OCI-LY1 (cell line): Measurements from ENCODE around the gene MYO5B.

ENCODE experiments used
- H2AFZ ChIP-seq: fragments of 200-600 bp; sonication (generic), shearing (Covaris generic); 2 replicates; pipeline ENCODE4 v1.6.0; 2014; ENCODE audit warnings: antibody characterized with exemption, mild to moderate bottlenecking, low read length
- H3F3A ChIP-seq: fragments of 200-600 bp; sonication (generic), shearing (Covaris generic); 2 replicates; pipeline ENCODE4 v1.6.0; 2014; ENCODE audit warnings: mild to moderate bottlenecking, antibody characterized with exemption, low read length, moderate library complexity; ENCODE audit not compliant: insufficient read depth
- H3K27ac ChIP-seq: fragments of 200-600 bp; sonication (generic); 2 replicates; pipeline ENCODE4 v1.5.1; 2014; ENCODE audit warnings: low read length, mixed run types, mild to moderate bottlenecking, low read depth; ENCODE audit not compliant: poor library complexity, severe bottlenecking
- H3K27me3 ChIP-seq: fragments of 200-600 bp; sonication (generic); 2 replicates; pipeline ENCODE4 v1.6.0; 2014; ENCODE audit warnings: antibody characterized with exemption, mild to moderate bottlenecking, low read length, moderate library complexity; ENCODE audit not compliant: insufficient read depth
- H3K36me3 ChIP-seq: fragments of 200-600 bp; sonication (generic); 2 replicates; pipeline ENCODE4 v1.6.1; 2014; ENCODE audit warnings: mild to moderate bottlenecking, antibody characterized with exemption, low read length, moderate library complexity, mixed read lengths; ENCODE audit not compliant: insufficient read depth
- H3K4me1 ChIP-seq: fragments of 200-600 bp; sonication (generic); 2 replicates; pipeline ENCODE4 v1.5.1; 2014; ENCODE audit warnings: mild to moderate bottlenecking, low read length, moderate library complexity; ENCODE audit not compliant: insufficient read depth, severe bottlenecking
- H3K4me2 ChIP-seq: fragments of 200-600 bp; sonication (generic), shearing (Covaris generic); 2 replicates; pipeline ENCODE4 v1.6.1; 2014; ENCODE audit warnings: low read length
- H3K4me3 ChIP-seq: fragments of 200-600 bp; sonication (generic); 2 replicates; pipeline ENCODE4 v1.5.1; 2014; ENCODE audit warnings: low read length, low read depth, mild to moderate bottlenecking, mixed read lengths; ENCODE audit not compliant: poor library complexity, severe bottlenecking
- H3K79me2 ChIP-seq: fragments of 200-600 bp; shearing (Covaris generic); 2 replicates; pipeline ENCODE4 v1.6.1; 2016; ENCODE audit warnings: mixed run types, low read length, mixed read lengths; ENCODE audit not compliant: insufficient read depth
- H3K9ac ChIP-seq: fragments of 200-600 bp; sonication (generic), shearing (Covaris generic); 2 replicates; pipeline ENCODE4 v1.6.1; 2014; ENCODE audit warnings: mild to moderate bottlenecking, low read length, mixed read lengths
- H3K9me2 ChIP-seq: fragments of 200-600 bp; sonication (generic), shearing (Covaris generic); 2 replicates; pipeline ENCODE4 v1.6.1; 2014; ENCODE audit warnings: low read depth, mild to moderate bottlenecking, low read length, mixed read lengths
- H3K9me3 ChIP-seq: fragments of 200-600 bp; shearing (Covaris generic); 2 replicates; pipeline ENCODE4 v1.6.1; 2014; ENCODE audit warnings: low read length, mixed read lengths
- H4K20me1 ChIP-seq: fragments of 200-600 bp; sonication (generic), shearing (Covaris generic); 2 replicates; pipeline ENCODE4 v1.6.0; 2016; ENCODE audit warnings: mild to moderate bottlenecking, low read length; ENCODE audit not compliant: insufficient read depth
- EZH2 ChIP-seq: fragments of 200-600 bp; sonication (generic), shearing (Covaris generic); IDR thresholded peaks from 2 replicates; pipeline ENCODE4 v1.8.0; 2017; ENCODE audit warnings: borderline replicate concordance, mixed run types, mild to moderate bottlenecking, antibody characterized with exemption, low read length, moderate library complexity, mixed read lengths
- TF ChIP-seq, protein P1 (sequence below): fragments of 200-600 bp; sonication (generic), shearing (Covaris generic); IDR thresholded peaks from 2 replicates; pipeline ENCODE4 v1.5.1; 2017; ENCODE audit warnings: mild to moderate bottlenecking, antibody characterized with exemption, low read length, moderate library complexity, mixed read lengths

MYO5B gene

DNA sequence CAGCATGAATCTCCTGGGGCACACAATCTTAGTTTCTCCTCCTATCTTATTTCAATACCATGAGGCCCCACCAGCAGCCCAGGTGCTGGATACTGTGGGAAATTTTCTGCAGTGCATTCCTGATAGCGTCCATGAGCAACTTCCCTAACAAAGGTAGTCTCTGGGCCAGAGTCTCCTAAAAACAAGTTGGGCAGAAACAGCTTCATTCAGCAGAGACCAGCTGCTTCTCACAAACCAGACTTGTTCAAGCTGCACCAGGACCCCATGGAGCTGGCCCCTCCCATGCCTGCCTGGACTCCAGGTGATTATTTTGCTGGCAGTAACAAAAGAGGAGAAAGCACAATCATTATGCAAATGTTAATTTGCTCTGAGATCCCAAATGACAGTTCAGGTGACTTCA lies 31.4 kb downstream of the MYO5B start:
- Histone ChIP-seq H3K27me3 (no peaks in the 10 kb centered on the region), H3K4me3 (no peak overlapping the region), H3K9me3 (no peaks in the 10 kb centered on the region), H3K36me3 (no peaks in the 10 kb centered on the region), H3K9me2 (no peaks in the 10 kb centered on the region), H3F3A (no peaks in the 10 kb centered on the region), H3K4me2 (no peak overlapping the region), H4K20me1 (no peaks in the 10 kb centered on the region), H3K79me2 (no peaks in the 10 kb centered on the region), H3K9ac (no peak overlapping the region), H2AFZ (no peak overlapping the region), H3K27ac (no peak overlapping the region), H3K4me1 (no peaks in the 10 kb centered on the region)
- TF ChIP-seq, protein P1, sequence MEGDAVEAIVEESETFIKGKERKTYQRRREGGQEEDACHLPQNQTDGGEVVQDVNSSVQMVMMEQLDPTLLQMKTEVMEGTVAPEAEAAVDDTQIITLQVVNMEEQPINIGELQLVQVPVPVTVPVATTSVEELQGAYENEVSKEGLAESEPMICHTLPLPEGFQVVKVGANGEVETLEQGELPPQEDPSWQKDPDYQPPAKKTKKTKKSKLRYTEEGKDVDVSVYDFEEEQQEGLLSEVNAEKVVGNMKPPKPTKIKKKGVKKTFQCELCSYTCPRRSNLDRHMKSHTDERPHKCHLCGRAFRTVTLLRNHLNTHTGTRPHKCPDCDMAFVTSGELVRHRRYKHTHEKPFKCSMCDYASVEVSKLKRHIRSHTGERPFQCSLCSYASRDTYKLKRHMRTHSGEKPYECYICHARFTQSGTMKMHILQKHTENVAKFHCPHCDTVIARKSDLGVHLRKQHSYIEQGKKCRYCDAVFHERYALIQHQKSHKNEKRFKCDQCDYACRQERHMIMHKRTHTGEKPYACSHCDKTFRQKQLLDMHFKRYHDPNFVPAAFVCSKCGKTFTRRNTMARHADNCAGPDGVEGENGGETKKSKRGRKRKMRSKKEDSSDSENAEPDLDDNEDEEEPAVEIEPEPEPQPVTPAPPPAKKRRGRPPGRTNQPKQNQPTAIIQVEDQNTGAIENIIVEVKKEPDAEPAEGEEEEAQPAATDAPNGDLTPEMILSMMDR: no peak
- no peak for TF ChIP-seq EZH2

DNA sequence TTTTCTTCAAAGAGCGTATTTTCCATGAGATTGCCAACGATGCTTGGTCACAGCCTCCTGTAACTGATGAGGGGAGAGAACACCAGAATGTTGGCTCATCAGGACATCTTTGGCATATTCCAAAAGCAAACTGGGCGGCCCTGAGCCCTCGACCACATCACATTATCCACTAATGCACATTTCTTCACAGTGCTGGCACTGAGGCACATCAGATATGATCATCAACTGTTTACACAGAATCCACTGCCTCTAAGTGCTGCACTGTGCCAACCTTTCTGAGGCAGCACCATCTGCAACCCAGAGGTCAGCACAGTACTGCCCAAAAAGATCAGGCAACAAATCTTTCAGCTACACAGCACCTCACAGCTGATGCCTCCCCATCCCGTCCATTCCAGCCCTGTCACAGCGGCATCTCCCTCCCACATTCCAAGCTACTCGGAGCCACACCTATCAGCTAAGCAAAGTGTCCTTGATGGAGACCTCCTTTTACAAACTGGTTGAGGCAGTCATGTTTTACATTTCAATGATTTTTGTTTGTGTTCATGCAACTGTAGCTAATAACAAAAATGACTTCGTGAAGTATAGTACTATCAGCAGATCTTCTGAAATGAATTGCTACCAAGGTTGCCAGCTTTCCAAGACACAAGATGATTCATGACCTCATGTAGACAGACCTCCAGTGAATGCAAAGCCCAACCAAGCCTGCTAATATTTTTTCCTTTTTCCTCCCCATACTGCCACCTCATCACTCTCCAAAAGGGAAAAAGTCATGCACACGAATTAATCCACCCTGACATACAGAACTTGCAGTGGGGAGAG lies 32.3 kb downstream of the MYO5B start:
- Histone ChIP-seq H3K27ac (no peak overlapping the region), H3K4me1 (no peaks in the 10 kb centered on the region), H2AFZ (no peak overlapping the region), H3K9me2 (no peaks in the 10 kb centered on the region), H3K9me3 (no peaks in the 10 kb centered on the region), H3K79me2 (no peaks in the 10 kb centered on the region), H3K4me3 (no peak overlapping the region), H3K9ac (no peak overlapping the region), H4K20me1 (no peaks in the 10 kb centered on the region), H3K27me3 (no peaks in the 10 kb centered on the region), H3K4me2 (no peak overlapping the region), H3K36me3 (no peaks in the 10 kb centered on the region), H3F3A (no peaks in the 10 kb centered on the region)
- TF ChIP-seq EZH2: no peak
- TF ChIP-seq, protein P1: no peak

DNA sequence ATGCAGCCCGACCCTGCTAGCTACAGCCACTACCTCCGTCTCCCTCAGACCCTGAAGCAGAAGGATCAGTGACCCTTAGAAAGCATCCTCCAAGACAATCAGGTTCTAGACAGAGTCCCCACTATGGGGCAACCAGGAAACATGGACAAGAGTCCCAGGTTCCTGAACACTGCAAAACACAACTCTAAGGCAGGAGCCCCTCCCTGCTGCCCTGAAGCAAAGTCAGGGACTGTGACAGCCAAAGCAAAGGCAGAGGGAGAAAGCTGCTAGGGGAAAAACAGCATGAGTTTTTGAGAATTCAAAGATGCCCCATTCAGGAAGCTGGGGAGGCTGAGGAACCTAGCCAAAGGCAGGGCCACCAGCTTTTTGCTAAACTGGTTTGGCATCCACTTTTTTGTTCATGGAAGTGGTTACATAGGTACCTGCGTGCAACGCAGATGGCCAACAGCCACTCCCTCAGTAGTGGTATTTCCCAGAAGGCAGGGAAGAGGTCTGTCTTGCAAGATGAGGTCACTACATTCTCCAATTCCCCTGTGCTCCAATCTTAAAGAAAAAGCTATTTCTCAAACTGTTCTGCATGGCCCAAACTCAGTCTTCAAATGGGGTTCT lies 33.2 kb downstream of the MYO5B start:
- Histone ChIP-seq H4K20me1 (no peaks in the 10 kb centered on the region), H3K27ac (no peak overlapping the region), H3K9ac (no peak overlapping the region), H3K36me3 (no peaks in the 10 kb centered on the region), H3K79me2 (no peaks in the 10 kb centered on the region), H3K4me3 (no peak overlapping the region), H3K27me3 (no peaks in the 10 kb centered on the region), H2AFZ (no peak overlapping the region), H3K4me1 (no peaks in the 10 kb centered on the region), H3F3A (no peaks in the 10 kb centered on the region), H3K4me2 (no peak overlapping the region), H3K9me3 (no peaks in the 10 kb centered on the region), H3K9me2 (no peaks in the 10 kb centered on the region)
- TF ChIP-seq, protein P1: no peak
- no peak for TF ChIP-seq EZH2
